ENCODE measurements around the gene ABLIM1.

ABLIM1 gene

GRCh38 chr10:114437473-114438292 lies 220.4 kb downstream of the ABLIM1 start:
- no peak for DNase-seq

GRCh38 chr10:114436941-114437340 lies 221.1 kb downstream of the ABLIM1 start:
- no peak for DNase-seq

GRCh38 chr10:114432566-114433093 lies 225.4 kb downstream of the ABLIM1 start:
- DNase-seq, result no peak

GRCh38 chr10:114431414-114432135 lies 226.5 kb downstream of the ABLIM1 start:
- DNase-seq, result no peak

- DNase-seq, result no peak
Observed at GRCh38 chr10:114430688-114431413, 227.2 kb downstream of the ABLIM1 start.

- DNase-seq, result no peak
Observed at GRCh38 chr10:114429581-114430335, 228.3 kb downstream of the ABLIM1 start.

GRCh38 chr10:114427124-114427852 lies 230.8 kb downstream of the ABLIM1 start:
- DNase-seq, result no peak

GRCh38 chr10:114426476-114426875 lies 231.6 kb downstream of the ABLIM1 start:
- no peak for DNase-seq

- DNase-seq, result no peak
Observed at GRCh38 chr10:114420811-114421485, 237.1 kb downstream of the ABLIM1 start.

- no peak for DNase-seq
Observed at GRCh38 chr10:114418109-114418508, 240.0 kb downstream of the ABLIM1 start.

GRCh38 chr10:114412907-114413797 lies 244.9 kb downstream of the ABLIM1 start:
- no peak for DNase-seq

- no peak for DNase-seq
Observed at GRCh38 chr10:114408968-114409444, 249.1 kb downstream of the ABLIM1 start.

GRCh38 chr10:114408112-114408967 lies 249.7 kb downstream of the ABLIM1 start:
- DNase-seq, result no peak

- no peak for DNase-seq
Observed at GRCh38 chr10:114406455-114406854, 251.6 kb downstream of the ABLIM1 start.

GRCh38 chr10:114405011-114405350 lies 253.1 kb downstream of the ABLIM1 start:
- no peak for DNase-seq

- no peak for DNase-seq
Observed at GRCh38 chr10:114404171-114405010, 253.7 kb downstream of the ABLIM1 start, which contains the start of gene AFAP1L2. TSS of gene AFAP1L2 (minus strand) at chr10:114404502. CDS start at chr10:114404455, 47 bp downstream.

GRCh38 chr10:114403541-114404161 lies 254.4 kb downstream of the ABLIM1 start:
- no peak for DNase-seq

Data from bone marrow (tissue), 2 donors.